Right hindlimb (tissue), 1 donor: ENCODE results near the gene ASTN2.
"Not testable (repeated sequence)": the region's sequence is repeated elsewhere in the genome, so short reads cannot be mapped to it uniquely, and the experiment has no call there.

Experiments used
- DNase-seq: peaks from one replicate; pipeline ENCODE4 v3.0.0-alpha.2; 2018

The ASTN2 gene

DNA sequence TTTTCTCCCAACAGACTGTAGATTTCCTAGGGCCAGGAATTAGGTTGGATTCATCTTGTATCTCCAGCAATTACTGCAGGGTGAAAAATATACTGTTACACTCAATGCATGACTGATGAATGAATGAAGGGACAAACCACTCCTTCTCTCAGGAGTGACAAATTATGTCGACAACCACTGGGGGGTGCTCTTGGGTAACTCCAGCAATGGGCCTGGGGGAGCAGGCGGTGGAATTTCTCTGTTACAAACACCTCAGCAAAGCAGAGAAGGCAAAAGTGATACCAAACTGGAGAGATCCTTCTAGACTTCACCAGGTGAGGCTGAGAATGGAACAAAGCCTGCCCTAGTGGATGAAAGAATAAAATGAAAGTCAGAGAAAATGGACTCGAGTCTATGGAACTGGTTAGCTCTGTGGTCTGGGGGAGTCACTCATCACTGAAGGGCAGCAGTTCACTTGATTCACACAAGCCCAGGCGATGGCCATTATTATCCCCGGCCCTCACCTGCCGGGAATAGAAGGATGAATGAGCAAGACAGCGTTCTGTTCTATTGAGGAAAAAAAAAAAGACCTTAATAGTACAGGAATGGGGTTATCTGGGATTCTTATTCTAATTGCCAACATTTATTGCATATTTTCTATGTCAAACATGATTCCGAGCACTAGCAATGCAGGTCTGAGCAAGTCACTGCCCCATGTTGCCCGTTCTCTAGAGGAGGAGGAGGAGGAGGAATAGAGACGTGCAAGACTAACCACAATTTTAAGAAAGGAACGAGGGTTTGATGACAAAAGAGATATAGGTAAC is 341.1 kb downstream of the ASTN2 start:
- no peak for DNase-seq

- no peak for DNase-seq
Measured at GRCh38 chr9:117073071-117073470, 341.8 kb downstream of the ASTN2 start.

- no peak for DNase-seq
Measured at GRCh38 chr9:117072216-117072615, 342.6 kb downstream of the ASTN2 start.

- not testable (repeated sequence) for DNase-seq
Measured at GRCh38 chr9:117071673-117072207, 343.1 kb downstream of the ASTN2 start.

GRCh38 chr9:117063721-117064471 is 351.0 kb downstream of the ASTN2 start:
- DNase-seq = no peak

DNA sequence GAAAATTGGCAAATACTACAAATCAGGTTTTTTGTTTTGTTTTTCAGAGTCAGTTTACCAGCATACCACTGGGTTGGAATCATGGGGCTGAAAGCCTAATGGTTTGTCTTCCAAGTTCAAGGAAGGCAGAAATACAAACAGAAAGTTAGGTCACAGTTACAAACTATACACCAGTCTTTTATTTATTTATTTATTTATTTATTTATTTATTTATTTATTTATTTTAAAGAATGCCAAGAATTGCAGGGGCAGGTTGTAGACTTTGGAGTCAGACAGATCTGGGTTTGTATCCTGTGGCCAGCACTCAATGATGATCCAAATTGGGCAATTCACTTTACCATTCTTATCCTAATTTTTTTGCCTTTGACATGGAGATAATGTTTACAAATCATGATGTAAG is 353.9 kb downstream of the ASTN2 start:
- DNase-seq = no peak

DNA sequence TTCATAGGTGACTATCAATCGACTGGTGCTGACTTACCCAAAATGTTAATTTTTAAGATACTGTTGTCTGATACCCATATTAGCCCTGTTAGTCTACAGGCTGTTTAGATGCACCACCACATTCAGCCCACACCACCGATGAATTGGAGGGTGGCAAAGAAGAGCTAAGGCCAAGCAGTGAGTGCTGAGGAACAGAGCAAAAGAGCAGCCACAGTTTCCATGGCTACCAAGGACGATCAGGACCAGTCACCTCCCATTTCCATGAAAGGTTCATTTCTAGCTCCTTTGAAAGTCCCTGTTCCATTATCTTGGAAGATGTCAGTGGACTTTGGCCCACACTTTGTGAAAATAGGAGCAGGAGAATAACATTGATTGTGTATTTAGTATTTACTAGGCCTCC is 364.9 kb downstream of the ASTN2 start:
- no peak for DNase-seq

GRCh38 chr9:117046666-117047327 is 368.1 kb downstream of the ASTN2 start:
- DNase-seq = no peak

DNA sequence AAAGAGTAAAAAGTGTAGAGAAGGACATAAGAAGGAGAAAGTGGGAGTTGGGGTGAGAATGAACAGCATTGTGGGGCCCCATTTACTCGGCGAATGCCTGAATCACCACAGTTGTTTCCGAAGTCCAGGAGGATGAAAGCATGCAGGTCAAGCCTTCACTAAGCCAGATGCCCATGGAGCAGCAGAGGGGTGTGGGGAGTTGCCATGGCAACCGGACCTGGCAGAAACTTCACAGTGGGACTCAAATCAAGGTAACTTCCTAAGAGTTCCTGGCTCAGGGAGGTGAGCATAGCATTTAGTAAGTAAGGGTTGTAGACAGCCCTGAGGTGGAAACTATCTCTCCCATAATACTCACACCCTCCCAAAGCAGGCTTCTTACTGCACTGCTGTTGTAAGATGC is 370.6 kb downstream of the ASTN2 start:
- no peak for DNase-seq

- DNase-seq = no peak
Measured at GRCh38 chr9:117043159-117043558, 371.7 kb downstream of the ASTN2 start.

- no peak for DNase-seq
Measured at GRCh38 chr9:117035546-117035945, 379.3 kb downstream of the ASTN2 start.

- DNase-seq = peak; percentile 47
Measured at GRCh38 chr9:117034866-117035265, 380.0 kb downstream of the ASTN2 start.

- DNase-seq = no peak
Measured at GRCh38 chr9:117030254-117030768, 384.5 kb downstream of the ASTN2 start.

DNA sequence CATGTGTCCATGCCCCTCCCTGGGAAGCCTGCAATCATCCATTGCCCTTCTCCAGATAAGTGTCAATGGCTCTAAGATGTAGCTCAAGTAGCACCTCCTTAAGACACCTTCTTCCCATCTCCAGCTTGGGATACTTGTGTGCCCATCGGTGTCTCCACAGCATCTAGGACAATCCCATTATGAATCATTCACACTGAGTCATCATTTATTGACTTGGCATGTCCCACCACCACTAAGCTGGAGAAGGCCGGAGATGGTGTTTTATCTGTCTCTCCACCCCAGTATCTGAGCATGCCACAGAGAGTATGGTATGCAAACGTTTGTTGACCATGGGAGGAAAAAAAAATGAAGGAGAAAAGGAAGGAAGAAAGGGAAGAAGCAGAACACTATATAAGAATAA is 385.5 kb downstream of the ASTN2 start:
- DNase-seq = no peak

GRCh38 chr9:117028103-117028858 is 386.6 kb downstream of the ASTN2 start:
- peak; percentile 49 for DNase-seq

- no peak for DNase-seq
Measured at GRCh38 chr9:117021906-117022305, 393.0 kb downstream of the ASTN2 start.

DNA sequence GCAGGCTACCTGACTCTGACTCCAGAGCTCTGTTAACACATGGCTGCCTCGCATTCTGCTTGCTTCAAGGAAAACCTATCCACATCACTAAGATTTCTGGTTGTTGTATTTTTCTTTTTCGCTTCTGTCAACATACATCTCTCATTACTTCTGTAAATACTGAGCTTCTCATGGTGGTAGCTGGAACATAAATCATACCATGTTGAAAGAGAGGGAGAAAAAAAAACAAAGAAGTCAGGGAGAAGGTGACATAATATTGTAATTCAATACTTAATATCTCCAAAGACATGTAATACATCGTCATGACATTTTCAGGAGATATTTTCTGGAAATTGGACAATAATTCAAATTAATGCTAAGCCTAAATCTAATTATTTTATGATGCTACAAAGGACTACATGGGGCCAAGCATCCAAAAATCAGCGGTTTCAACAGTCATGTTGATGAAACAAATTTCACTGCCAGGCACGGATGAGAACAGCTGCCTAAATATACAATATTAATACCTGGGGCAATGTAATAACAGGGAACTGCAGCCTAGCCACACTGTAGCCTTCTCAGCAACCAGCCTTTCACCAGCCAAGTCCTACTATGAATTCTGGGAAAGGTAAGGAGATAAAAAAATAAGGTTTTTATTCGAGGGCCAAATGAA is 395.8 kb downstream of the ASTN2 start:
- DNase-seq = no peak

DNA sequence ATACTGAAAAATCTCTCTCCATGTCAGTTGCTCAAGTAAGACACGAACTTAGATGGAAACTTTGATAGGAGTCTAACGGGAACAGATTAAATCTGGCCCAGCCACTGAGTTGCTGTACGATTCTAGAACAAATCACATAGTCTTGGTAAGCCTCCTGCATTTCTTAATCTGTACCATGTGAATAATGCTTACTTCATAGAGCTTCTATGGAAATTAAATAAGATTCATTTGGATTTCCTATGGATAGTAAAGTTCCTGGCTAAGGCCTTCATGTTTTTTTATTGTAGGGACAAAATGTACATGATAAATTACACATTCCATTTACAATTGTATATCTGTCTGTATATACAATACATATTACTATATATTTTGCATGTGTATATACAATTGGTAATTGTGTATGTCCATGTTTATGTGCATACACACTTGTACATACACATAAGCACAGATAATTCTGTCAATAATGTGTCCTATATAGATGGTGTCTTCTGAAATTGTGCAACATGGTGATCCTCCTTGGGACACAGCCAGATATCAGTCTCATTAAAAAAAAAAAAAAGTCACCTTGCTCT is 397.4 kb downstream of the ASTN2 start:
- DNase-seq = no peak

DNA sequence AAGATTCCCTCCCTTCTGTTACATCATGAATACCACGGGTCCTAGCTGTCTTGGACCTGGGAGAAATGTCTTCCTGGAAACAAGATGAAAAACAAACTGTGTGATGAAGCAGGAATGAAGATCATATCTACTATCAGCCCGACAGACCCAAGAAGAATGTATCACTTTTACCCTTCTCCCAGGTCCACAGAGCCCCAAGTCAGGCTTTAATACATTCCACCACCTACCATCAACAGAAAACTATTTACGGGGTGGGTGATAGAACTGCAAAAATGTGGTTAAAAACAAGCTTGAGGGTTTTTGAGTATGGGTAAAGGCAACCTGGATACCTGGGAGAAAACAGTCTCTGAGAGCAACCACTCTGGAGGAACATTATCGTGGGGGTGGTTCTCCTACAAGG is 400.8 kb downstream of the ASTN2 start:
- no peak for DNase-seq

DNA sequence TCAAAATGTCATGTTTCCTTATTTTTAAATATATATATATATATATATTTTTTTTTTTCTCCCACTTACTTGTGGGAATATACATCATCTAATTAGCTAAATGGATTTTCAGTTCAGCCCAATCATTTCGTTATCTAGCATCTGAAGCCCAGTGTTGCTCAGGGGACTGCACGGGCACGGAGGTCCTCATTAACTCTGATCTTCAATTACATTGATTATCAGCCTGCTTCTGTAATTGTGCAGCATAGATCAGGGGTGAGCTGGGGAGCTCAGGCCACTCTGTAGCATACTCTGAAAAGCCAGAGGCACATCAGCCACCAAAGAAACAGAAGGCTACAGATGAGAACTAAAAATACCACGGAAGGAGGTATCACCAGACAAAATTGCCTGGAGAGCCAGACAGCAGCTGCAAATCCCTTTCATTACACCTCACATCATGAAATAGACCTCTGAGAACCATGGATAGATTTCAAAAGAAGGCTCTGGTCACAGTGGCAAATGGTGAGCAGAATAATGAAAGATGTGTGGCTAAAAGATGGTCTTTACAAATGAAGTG is 401.3 kb downstream of the ASTN2 start:
- no peak for DNase-seq

DNA sequence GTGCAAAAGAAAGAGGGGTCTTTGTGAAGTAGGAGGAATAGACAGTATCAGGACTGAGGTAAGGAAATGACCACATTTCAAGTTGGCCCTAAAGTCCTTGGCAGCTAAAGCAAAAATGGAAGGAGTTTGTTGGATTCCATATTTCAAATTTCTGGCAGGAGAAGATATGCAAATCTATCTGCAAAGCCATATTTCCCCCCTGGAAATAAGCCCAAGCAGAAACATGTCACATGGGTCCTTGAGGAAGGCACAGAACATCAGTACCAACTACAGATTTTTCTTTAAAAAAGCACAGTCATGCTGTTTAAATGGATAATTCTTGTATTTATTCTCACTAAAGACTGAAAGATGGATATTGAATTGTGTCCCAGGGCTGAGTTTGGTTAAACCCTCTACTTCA is 404.8 kb downstream of the ASTN2 start:
- DNase-seq = no peak
